Type B pancreatic cell (in vitro differentiated cells): ENCODE data around the gene ZNF695. TPM values are rescaled to one million over a fixed set of nuclear protein-coding genes. Genes with fewer than 3 reads are reported as not detected.

Experiments used
- DNase-seq: peaks from one replicate; pipeline ENCODE4 v3.0.0; 2021; ENCODE audit warnings: mixed read lengths; ENCODE audit not compliant: unreplicated experiment; ENCODE audit errors: extremely low spot score
- H3K27ac Mint-ChIP-seq: 2 replicates; pipeline ENCODE4 v1.8.0; 2021; ENCODE audit warnings: mild to moderate bottlenecking, mixed read lengths
- H3K27me3 Mint-ChIP-seq: 2 replicates; pipeline ENCODE4 v1.8.0; 2021; ENCODE audit warnings: mixed read lengths
- H3K36me3 Mint-ChIP-seq: 2 replicates; pipeline ENCODE4 v1.8.0; 2021; ENCODE audit warnings: mixed read lengths
- H3K4me1 Mint-ChIP-seq: one replicate; pipeline ENCODE4 v1.8.0; 2021; ENCODE audit warnings: mixed read lengths; ENCODE audit not compliant: unreplicated experiment
- H3K4me3 Mint-ChIP-seq: 2 replicates; pipeline ENCODE4 v1.8.0; 2021; ENCODE audit warnings: mild to moderate bottlenecking, mixed read lengths
- H3K9me3 Mint-ChIP-seq: 2 replicates; pipeline ENCODE4 v1.8.0; 2021; ENCODE audit warnings: mixed read lengths
- total RNA-seq: library from RNA; stranded (reverse); gene quantifications from 2 replicates; pipeline ENCODE4 v1.2.1, GENCODE V29; 2021; ENCODE audit warnings: low replicate concordance
- TF ChIP-seq, protein P1 (sequence below): fragments of 200-600 bp; sonication (generic); conservative IDR thresholded peaks from 2 replicates; pipeline ENCODE4 v1.5.0; 2021; ENCODE audit warnings: antibody characterized with exemption, mild to moderate bottlenecking

Gene ZNF695
- total RNA-seq, 1 donor from 2014 or later, result 17.9 TPM

DNA sequence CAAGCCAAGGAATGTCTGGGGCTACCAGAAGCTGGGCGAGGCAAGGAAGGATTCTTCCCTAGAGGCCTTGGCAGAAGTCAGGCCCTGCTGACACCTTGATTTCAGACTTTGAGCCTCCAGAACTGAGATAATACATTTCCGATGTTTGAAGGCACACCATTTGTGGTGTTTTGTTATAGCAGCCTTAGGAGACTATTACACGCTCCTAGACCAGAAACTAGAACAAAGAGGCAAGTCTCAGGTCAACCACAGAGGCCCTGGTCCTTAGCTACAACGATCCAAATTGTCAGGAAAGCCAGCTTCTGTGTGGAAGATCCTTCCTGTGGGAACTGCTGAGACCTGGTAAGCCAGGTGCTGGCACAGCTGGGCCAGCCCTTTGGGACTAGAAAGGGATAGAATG lies 56.4 kb downstream of the ZNF695 start:
- H3K9me3 Mint-ChIP-seq, result no peaks in the 10 kb centered on the region
- H3K4me1 Mint-ChIP-seq, result no peaks in the 10 kb centered on the region
- H3K36me3 Mint-ChIP-seq, result peaks cover 4% of the 10 kb centered on the region
- no peak overlapping the region for H3K4me3 Mint-ChIP-seq
- no peak for DNase-seq
- H3K27ac Mint-ChIP-seq, result no peak overlapping the region
- TF ChIP-seq, protein P1, sequence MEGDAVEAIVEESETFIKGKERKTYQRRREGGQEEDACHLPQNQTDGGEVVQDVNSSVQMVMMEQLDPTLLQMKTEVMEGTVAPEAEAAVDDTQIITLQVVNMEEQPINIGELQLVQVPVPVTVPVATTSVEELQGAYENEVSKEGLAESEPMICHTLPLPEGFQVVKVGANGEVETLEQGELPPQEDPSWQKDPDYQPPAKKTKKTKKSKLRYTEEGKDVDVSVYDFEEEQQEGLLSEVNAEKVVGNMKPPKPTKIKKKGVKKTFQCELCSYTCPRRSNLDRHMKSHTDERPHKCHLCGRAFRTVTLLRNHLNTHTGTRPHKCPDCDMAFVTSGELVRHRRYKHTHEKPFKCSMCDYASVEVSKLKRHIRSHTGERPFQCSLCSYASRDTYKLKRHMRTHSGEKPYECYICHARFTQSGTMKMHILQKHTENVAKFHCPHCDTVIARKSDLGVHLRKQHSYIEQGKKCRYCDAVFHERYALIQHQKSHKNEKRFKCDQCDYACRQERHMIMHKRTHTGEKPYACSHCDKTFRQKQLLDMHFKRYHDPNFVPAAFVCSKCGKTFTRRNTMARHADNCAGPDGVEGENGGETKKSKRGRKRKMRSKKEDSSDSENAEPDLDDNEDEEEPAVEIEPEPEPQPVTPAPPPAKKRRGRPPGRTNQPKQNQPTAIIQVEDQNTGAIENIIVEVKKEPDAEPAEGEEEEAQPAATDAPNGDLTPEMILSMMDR, result no peak
- H3K27me3 Mint-ChIP-seq, result no peaks in the 10 kb centered on the region

- H3K4me3 Mint-ChIP-seq, result no peak overlapping the region
- no peak for DNase-seq
- H3K36me3 Mint-ChIP-seq, result peaks cover 9% of the 10 kb centered on the region
- no peaks in the 10 kb centered on the region for H3K9me3 Mint-ChIP-seq
- no peak overlapping the region for H3K27ac Mint-ChIP-seq
- TF ChIP-seq, protein P1, result no peak
- H3K4me1 Mint-ChIP-seq, result no peaks in the 10 kb centered on the region
- H3K27me3 Mint-ChIP-seq, result no peaks in the 10 kb centered on the region
Observed at GRCh38 chr1:246949956-246950355, 57.9 kb downstream of the ZNF695 start.

DNA sequence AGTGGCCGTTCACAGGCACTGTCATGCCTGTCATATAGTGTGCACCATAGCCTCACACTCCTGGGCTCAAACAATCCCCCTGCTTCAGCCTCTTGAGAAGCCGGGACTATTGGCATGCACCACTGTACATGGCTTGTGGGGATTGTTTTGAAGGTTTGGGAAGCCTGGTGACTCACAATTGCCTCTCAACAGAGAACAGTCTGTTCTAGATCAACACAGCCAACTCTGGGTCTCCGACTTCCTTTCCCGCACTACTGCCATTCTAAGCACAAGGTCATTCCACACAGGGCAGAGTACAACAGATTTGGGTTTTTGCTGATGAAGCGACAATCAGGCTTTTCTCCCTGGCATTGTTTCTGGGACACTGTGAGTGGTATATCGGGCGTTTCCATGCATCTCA lies 60.6 kb downstream of the ZNF695 start:
- Mint-ChIP-seq H3K9me3 (no peaks in the 10 kb centered on the region), H3K27ac (no peak overlapping the region), H3K4me1 (no peaks in the 10 kb centered on the region), H3K27me3 (no peaks in the 10 kb centered on the region), H3K4me3 (no peak overlapping the region), H3K36me3 (peaks cover 12% of the 10 kb centered on the region)
- TF ChIP-seq, protein P1, result no peak
- no peak for DNase-seq

DNA sequence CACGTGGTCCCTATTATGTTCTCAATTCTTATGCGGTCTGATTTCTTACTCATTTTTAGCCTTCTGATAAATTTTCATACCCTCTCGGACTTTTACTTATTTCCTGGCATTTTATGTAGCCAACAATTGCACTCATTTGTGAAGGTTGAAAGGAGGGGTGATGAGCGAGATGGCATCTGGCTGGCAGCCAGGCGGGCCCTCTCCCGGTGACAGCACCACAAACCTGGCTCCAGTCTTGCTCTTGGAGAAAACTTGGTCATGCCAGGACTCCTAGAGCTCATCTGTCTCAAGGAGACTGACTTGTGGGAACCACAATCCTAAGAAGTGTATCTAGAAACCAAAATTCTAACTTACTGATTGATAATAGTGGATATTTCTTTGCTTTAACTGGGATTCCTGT lies 61.5 kb downstream of the ZNF695 start:
- Mint-ChIP-seq H3K36me3 (peaks cover 12% of the 10 kb centered on the region), H3K27ac (no peak overlapping the region), H3K27me3 (no peaks in the 10 kb centered on the region), H3K4me3 (no peak overlapping the region), H3K9me3 (no peaks in the 10 kb centered on the region), H3K4me1 (no peaks in the 10 kb centered on the region)
- DNase-seq, result no peak
- TF ChIP-seq, protein P1, result no peak

Other genes starting within 250 kb of the ZNF695 start
- 27.0 and 34.9 TPM in 2 replicates for gene AHCTF1, start 76.1 kb downstream of the ZNF695 start, total RNA-seq
- 6.6 and 8.5 TPM in 2 replicates for gene ZNF670, start 70.8 kb upstream of the ZNF695 start, total RNA-seq
- 19.8 and 21.3 TPM in 2 replicates for gene ZNF669, start 96.3 kb upstream of the ZNF695 start, total RNA-seq
- gene ZNF124, start 164.0 kb upstream of the ZNF695 start, total RNA-seq, result 55.1 and 134 TPM in 2 replicates
- not detected in 2 replicates for gene VN1R5, start 248.0 kb upstream of the ZNF695 start, total RNA-seq